Measurements from ENCODE around the gene ANKEF1. TPM values are rescaled to one million over a fixed set of nuclear protein-coding genes. Genes with fewer than 3 reads are reported as not detected.

The ANKEF1 gene
- total and polyA plus RNA-seq, 2 donors (not counting 1 experiment from before 2014, with no cell fraction given) = 1.1 to 3.0 TPM

DNA sequence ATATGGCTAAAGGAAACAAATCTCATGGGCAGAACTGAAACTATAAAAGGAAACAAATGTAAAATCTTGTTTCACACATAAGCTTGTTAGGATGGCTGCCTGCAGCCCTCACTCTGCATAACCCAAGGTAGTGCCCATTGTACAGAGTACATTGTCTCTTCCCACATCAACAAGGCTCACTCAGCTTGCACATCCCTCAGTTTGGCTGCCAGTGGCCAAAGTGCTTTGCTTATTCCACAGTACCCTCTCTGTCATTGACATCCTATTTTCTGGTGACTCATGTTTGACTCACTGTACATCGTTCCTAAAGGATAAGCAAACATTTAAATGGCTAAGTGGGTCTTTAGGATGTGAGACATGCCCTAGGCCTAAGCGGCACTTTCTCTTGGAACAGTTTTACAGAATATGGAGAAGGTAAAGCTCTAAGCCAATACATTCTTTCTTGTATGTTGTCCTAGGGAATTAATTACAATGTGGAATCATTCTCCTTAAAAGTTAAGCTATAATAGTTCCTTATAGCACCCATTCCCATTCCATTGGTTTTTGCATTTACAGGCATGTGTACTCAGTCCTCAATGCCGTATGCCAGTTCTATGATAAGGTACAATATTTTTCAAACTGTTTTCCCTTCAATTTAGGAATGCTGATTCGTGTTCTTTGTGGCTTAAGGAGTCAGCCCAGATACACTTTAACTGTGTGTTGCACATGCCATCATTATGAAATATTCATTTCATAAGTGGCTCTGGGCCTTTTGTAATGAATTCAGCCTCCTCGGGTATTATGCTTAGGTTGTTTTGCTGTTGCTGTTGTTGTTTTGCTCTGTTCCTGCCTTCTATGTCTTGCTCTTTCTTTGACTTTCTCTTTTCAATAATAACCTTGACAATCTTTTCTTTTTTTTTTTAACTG is 5.5 kb downstream of the ANKEF1 start:
- H2AFZ ChIP-seq (ENCODE audit: insufficient read depth, low read depth, low read length, poor library complexity, severe bottlenecking) = no peak overlapping the region
- intact Hi-C loops (cut with micrococcal nuclease) = no loop called here
- Mint-ChIP-seq H3K9me3 (ENCODE audit: insufficient read depth) (no peaks in the 10 kb centered on the region), H3K27me3 (no peaks in the 10 kb centered on the region), H3K4me3 (no peak overlapping the region), H3K27ac (no peak overlapping the region), H3K4me1 (peaks cover 11% of the 10 kb centered on the region)
- DNase-seq (no peak), ATAC-seq (ENCODE audit: low read depth) (no peak)
- no peaks in the 10 kb centered on the region for H3K79me2 ChIP-seq (ENCODE audit: control insufficient read depth, insufficient read depth, low read length)
- POLR2A ChIA-PET = no interaction called here
- no peak overlapping the region for H3K27ac ChIP-seq (ENCODE audit: low read length in 2 of 2)
- peaks cover 4 to 10% of the 10 kb centered on the region in 2 donors for H3K4me1 ChIP-seq (ENCODE audit: control insufficient read depth in 2 of 2, insufficient read depth in 2 of 2, low read length in 2 of 2)
- WGBS (ENCODE audit: insufficient coverage) = 100% methylated on average over 1 of the region's 5 CpGs
- H3K4me2 ChIP-seq (replicated peaks; ENCODE audit: low read depth, low read length, poor library complexity, severe bottlenecking) = no peak overlapping the region
- CTCF ChIA-PET = no interaction called here
- H3K36me3 ChIP-seq (replicated peaks in 1 of 2; ENCODE audit: control extremely low read depth in 1 of 2, control insufficient read depth in 1 of 2, extremely low read depth in 1 of 2, insufficient read depth in 2 of 2, low read length in 1 of 2) = no peaks in the 10 kb centered on the region
- no peaks in the 10 kb centered on the region for H4K20me1 ChIP-seq (ENCODE audit: control insufficient read depth, insufficient read depth, low read length, poor library complexity, severe bottlenecking)
- H3K4me3 ChIP-seq (ENCODE audit: control extremely low read depth in 1 of 5, extremely low read depth in 1 of 5, insufficient read depth in 1 of 5, low read depth in 2 of 5, low read length in 4 of 5) = no peak overlapping the region
- H3K9ac ChIP-seq (ENCODE audit: low read length) = no peak overlapping the region
- no peak for TF ChIP-seq EZH2 (IDR thresholded peaks at IDR 0.05; ENCODE audit: borderline replicate concordance, insufficient read depth, low read depth, low read length, poor library complexity, severe bottlenecking)
- no peak for TF ChIP-seq CTCF (IDR thresholded peaks at IDR 0.05)
- no peaks in the 10 kb centered on the region for H3K27me3 ChIP-seq (replicated peaks in 1 of 4; ENCODE audit: control extremely low read depth in 1 of 4, control insufficient read depth in 3 of 4, insufficient read depth in 4 of 4, low read length in 3 of 4)
- H3K9me3 ChIP-seq (ENCODE audit: control extremely low read depth in 1 of 3, control insufficient read depth in 2 of 3, insufficient read depth in 1 of 3, low read length in 2 of 3) = no peaks in the 10 kb centered on the region

GRCh38 chr20:10042086-10042485 is 7.3 kb downstream of the ANKEF1 start:
- Histone ChIP-seq H3K4me2 (replicated peaks; ENCODE audit: low read depth, low read length, poor library complexity, severe bottlenecking) (no peak overlapping the region), H3K9me3 (ENCODE audit: control extremely low read depth in 1 of 3, control insufficient read depth in 2 of 3, insufficient read depth in 1 of 3, low read length in 2 of 3) (no peaks in the 10 kb centered on the region), H3K9ac (ENCODE audit: low read length) (no peak overlapping the region), H3K27me3 (replicated peaks in 1 of 4; ENCODE audit: control extremely low read depth in 1 of 4, control insufficient read depth in 3 of 4, insufficient read depth in 4 of 4, low read length in 3 of 4) (no peaks in the 10 kb centered on the region), H3K27ac (ENCODE audit: low read length in 2 of 2) (no peak overlapping the region), H2AFZ (ENCODE audit: insufficient read depth, low read depth, low read length, poor library complexity, severe bottlenecking) (no peak overlapping the region), H4K20me1 (ENCODE audit: control insufficient read depth, insufficient read depth, low read length, poor library complexity, severe bottlenecking) (no peaks in the 10 kb centered on the region), H3K79me2 (ENCODE audit: control insufficient read depth, insufficient read depth, low read length) (no peaks in the 10 kb centered on the region), H3K4me1 (ENCODE audit: control insufficient read depth in 2 of 2, insufficient read depth in 2 of 2, low read length in 2 of 2) (peaks cover 0 to 4% of the 10 kb centered on the region in 2 donors), H3K36me3 (replicated peaks in 1 of 2; ENCODE audit: control extremely low read depth in 1 of 2, control insufficient read depth in 1 of 2, extremely low read depth in 1 of 2, insufficient read depth in 2 of 2, low read length in 1 of 2) (peaks cover 0 to 2% of the 10 kb centered on the region in 2 experiments), H3K4me3 (ENCODE audit: control extremely low read depth in 1 of 5, extremely low read depth in 1 of 5, insufficient read depth in 1 of 5, low read depth in 2 of 5, low read length in 4 of 5) (no peak overlapping the region)
- intact Hi-C loops (cut with micrococcal nuclease) = no loop called here
- no peaks in the 10 kb centered on the region for H3K9me3 Mint-ChIP-seq (ENCODE audit: insufficient read depth)
- no peak for TF ChIP-seq CTCF (IDR thresholded peaks at IDR 0.05)
- no peak for TF ChIP-seq EZH2 (IDR thresholded peaks at IDR 0.05; ENCODE audit: borderline replicate concordance, insufficient read depth, low read depth, low read length, poor library complexity, severe bottlenecking)
- ATAC-seq (ENCODE audit: low read depth) = no peak
- CTCF ChIA-PET = no interaction called here
- DNase-seq = no peak
- H3K4me1 Mint-ChIP-seq = peaks cover 7% of the 10 kb centered on the region
- POLR2A ChIA-PET = no interaction called here
- no CpG with 5 or more reads among the region's 3 CpGs for WGBS (ENCODE audit: insufficient coverage)
- no peak overlapping the region for H3K27ac Mint-ChIP-seq
- H3K27me3 Mint-ChIP-seq = no peaks in the 10 kb centered on the region
- no peak overlapping the region for H3K4me3 Mint-ChIP-seq
